Measurements from ENCODE around the gene RPS6KA1. TPM values are rescaled to one million over a fixed set of nuclear protein-coding genes. Genes with fewer than 3 reads are reported as not detected.

RPS6KA1 gene
- total RNA-seq, 4 donors from 2014 or later: 69.3 to 311 (median 292) TPM

DNA sequence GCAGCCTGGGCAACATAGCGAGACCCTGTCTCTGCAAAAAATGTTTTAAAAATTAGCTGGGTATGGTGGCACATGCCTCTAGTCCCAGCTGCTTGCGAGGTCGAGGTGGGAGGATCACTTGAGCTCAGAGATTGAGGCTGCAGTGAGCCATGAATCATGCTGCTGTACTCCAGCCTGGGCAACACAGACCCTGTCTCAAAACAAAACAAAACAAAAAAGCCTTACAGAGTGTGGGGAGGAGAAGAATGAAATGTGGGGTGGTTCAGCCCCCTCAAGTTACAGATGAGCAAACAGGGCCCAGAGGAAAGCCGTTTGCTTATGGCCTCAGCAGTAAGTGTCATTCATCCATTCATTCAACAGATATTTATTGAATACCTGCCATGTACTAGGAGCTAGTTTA is 40.7 kb downstream of the RPS6KA1 start:
- no peak for DNase-seq
- H3K27me3 ChIP-seq: no peaks in the 10 kb centered on the region
- H3K4me1 ChIP-seq: no peaks in the 10 kb centered on the region
- no peak for TF ChIP-seq POLR2A (IDR thresholded peaks at IDR 0.05)
- TF ChIP-seq, protein P1, sequence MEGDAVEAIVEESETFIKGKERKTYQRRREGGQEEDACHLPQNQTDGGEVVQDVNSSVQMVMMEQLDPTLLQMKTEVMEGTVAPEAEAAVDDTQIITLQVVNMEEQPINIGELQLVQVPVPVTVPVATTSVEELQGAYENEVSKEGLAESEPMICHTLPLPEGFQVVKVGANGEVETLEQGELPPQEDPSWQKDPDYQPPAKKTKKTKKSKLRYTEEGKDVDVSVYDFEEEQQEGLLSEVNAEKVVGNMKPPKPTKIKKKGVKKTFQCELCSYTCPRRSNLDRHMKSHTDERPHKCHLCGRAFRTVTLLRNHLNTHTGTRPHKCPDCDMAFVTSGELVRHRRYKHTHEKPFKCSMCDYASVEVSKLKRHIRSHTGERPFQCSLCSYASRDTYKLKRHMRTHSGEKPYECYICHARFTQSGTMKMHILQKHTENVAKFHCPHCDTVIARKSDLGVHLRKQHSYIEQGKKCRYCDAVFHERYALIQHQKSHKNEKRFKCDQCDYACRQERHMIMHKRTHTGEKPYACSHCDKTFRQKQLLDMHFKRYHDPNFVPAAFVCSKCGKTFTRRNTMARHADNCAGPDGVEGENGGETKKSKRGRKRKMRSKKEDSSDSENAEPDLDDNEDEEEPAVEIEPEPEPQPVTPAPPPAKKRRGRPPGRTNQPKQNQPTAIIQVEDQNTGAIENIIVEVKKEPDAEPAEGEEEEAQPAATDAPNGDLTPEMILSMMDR (IDR thresholded peaks at IDR 0.05): no peak
- no peak overlapping the region for H3K27ac ChIP-seq
- H3K4me3 ChIP-seq: no peak overlapping the region
- H3K9me3 ChIP-seq: no peaks in the 10 kb centered on the region
- peaks cover 0 to 88% (median 2%) of the 10 kb centered on the region in 3 donors for H3K36me3 ChIP-seq

DNA sequence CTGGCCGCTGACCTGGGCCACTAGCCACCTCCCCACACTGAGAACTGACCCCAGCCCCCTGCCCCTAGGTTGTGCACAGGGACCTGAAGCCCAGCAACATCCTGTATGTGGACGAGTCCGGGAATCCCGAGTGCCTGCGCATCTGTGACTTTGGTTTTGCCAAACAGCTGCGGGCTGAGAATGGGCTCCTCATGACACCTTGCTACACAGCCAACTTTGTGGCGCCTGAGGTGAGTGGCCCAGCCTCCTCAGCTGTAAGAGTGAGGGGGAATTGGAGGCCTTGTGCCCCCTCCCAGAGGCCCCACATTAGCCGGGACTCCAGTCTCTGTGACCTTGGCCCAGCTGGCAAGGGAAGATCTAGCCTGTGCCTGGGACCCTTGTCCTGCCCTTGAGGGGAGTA is 41.8 kb downstream of the RPS6KA1 start:
- TF ChIP-seq POLR2A (IDR thresholded peaks at IDR 0.05): no peak
- TF ChIP-seq, protein P1 (IDR thresholded peaks at IDR 0.05): no peak
- Histone ChIP-seq H3K27me3 (no peaks in the 10 kb centered on the region), H3K4me3 (no peak overlapping the region), H3K36me3 (peaks cover 0 to 86% (median 2%) of the 10 kb centered on the region in 3 donors), H3K4me1 (no peaks in the 10 kb centered on the region), H3K9me3 (no peaks in the 10 kb centered on the region), H3K27ac (no peak overlapping the region)
- no peak for DNase-seq

DNA sequence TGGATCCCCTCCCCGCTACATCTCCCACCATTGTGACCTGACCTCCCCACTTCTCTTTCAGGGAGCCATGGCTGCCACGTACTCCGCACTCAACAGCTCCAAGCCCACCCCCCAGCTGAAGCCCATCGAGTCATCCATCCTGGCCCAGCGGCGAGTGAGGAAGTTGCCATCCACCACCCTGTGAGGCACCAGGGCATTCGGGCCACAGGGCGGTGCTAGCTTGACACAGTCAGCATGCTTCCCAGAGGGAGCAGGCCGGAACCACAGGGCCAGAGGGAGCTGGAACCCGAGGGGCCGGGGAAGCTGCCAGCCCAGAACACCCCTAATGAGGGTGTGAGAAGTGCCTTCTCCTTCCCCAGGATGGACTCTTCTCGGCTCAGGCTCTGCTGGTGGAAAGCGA is 44.5 kb downstream of the RPS6KA1 start:
- TF ChIP-seq, protein P1 (IDR thresholded peaks at IDR 0.05): no peak
- no peak for TF ChIP-seq POLR2A (IDR thresholded peaks at IDR 0.05)
- Histone ChIP-seq H3K27me3 (no peaks in the 10 kb centered on the region), H3K4me3 (no peak overlapping the region), H3K27ac (no peak overlapping the region), H3K9me3 (no peaks in the 10 kb centered on the region), H3K4me1 (no peaks in the 10 kb centered on the region), H3K36me3 (peaks cover 0 to 66% (median 2%) of the 10 kb centered on the region in 3 donors)
- no peak for DNase-seq

DNA sequence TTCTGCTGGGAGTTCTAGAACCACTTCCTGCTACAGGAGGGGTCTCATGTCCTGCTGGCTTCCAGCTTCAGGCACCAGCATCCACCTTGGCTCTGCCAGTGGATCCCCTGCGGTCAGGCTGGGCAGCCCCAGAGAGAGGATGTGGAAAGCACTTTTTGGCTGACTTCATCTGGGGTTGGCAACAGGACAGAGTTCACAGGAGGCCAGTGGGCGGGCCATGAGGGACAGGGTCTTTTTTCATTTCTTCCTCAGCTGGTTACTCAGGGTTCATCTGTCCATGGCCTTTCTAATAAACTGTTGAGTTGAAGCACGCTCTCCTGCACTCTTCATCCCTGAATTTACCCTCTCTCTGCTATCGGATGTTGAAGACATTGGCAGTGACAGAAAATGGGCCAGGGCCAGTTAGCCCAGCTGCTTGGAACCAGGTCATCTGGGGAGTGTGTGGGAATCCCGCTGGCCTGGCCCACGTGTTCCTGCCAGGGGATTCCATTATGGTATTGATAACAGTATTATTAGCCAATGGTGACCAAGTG is 45.2 kb downstream of the RPS6KA1 start:
- no peaks in the 10 kb centered on the region for H3K27me3 ChIP-seq
- no peak overlapping the region for H3K27ac ChIP-seq
- TF ChIP-seq, protein P1 (IDR thresholded peaks at IDR 0.05): no peak
- TF ChIP-seq POLR2A (IDR thresholded peaks at IDR 0.05): no peak
- H3K4me3 ChIP-seq: no peak overlapping the region
- no peak for DNase-seq
- H3K36me3 ChIP-seq: peaks cover 0 to 59% (median 2%) of the 10 kb centered on the region in 3 donors
- no peaks in the 10 kb centered on the region for H3K4me1 ChIP-seq
- H3K9me3 ChIP-seq: no peaks in the 10 kb centered on the region

DNA sequence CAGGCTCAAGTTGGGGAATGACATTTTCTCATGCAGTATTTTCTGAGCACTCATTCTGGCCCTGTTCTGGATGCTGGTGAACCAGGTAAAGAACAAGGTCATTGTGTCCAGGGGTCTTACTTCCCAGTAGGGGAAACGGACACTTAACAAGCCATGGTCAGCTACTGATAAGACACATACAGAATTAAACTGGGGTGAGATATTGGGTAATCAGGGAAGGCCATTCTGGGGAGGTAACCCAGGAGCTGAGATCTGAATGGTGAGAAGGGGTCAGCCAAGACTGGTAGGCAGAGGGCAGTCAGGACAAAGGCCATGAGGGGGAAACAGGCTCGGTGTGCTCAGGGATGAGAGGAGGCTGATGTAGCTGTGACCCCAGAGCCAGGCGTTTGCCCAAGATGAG is 45.8 kb downstream of the RPS6KA1 start:
- Histone ChIP-seq H3K27ac (no peak overlapping the region), H3K4me1 (no peaks in the 10 kb centered on the region), H3K36me3 (peaks cover 0 to 53% (median 2%) of the 10 kb centered on the region in 3 donors), H3K9me3 (no peaks in the 10 kb centered on the region), H3K27me3 (no peaks in the 10 kb centered on the region), H3K4me3 (no peak overlapping the region)
- no peak for TF ChIP-seq POLR2A (IDR thresholded peaks at IDR 0.05)
- TF ChIP-seq, protein P1 (IDR thresholded peaks at IDR 0.05): no peak
- no peak for DNase-seq

DNA sequence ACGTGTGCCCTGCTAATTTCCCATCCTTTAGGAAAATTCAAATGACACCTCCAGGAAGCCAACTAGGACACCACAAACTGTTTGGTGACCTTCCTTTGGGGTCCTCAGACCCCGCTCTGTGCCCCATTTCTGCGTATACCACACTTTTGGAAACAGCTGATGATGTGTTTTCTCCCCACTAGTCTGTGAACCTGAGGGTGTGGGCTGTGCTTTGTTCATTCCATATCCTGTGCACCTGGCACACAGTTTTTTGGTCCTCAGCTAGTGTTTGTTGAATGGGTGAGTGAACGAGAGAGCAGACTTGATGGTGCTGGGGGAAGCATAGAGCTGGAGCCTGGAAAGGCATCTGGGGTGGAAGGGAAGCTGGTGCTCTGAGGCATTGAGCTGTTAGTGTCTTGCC is 48.6 kb downstream of the RPS6KA1 start:
- TF ChIP-seq, protein P1 (IDR thresholded peaks at IDR 0.05): no peak
- no peak for TF ChIP-seq POLR2A (IDR thresholded peaks at IDR 0.05)
- Histone ChIP-seq H3K9me3 (no peaks in the 10 kb centered on the region), H3K27ac (no peak overlapping the region), H3K27me3 (no peaks in the 10 kb centered on the region), H3K36me3 (peaks cover 0 to 25% (median 0%) of the 10 kb centered on the region in 3 donors), H3K4me3 (no peak overlapping the region), H3K4me1 (no peaks in the 10 kb centered on the region)
- DNase-seq: no peak

All from Peyer's patch (tissue), 4 donors.